Spleen (tissue), 11 donors: ENCODE data around the gene CCM2L. TPM values are rescaled to one million over a fixed set of nuclear protein-coding genes. Genes with fewer than 3 reads are reported as not detected.

Source experiments
- DNase-seq: peaks from one replicate; pipeline ENCODE4 v3.0.0-alpha.2; 2020
- H3K27ac ChIP-seq, 8 donors: fragments of 200-600 bp; sonication (generic) in 7 of 8; 1 replicate in 4 of 8; 2 replicates in 4 of 8; pipeline versions ENCODE4 v1.5.0 to v1.8.0; 2016 to 2021; ENCODE audit warnings: inconsistent platforms in 4 of 8, mild to moderate bottlenecking in 4 of 8, moderate library complexity in 1 of 8
- H3K27me3 ChIP-seq, 7 donors: fragments of 200-600 bp; sonication (generic) in 6 of 7; replicated peaks in 1 of 7; 1 replicate in 4 of 7; 2 replicates in 3 of 7; pipeline versions ENCODE4 v1.5.0 to v1.8.0; 2016 to 2021; ENCODE audit warnings: inconsistent platforms in 3 of 7, mild to moderate bottlenecking in 1 of 7
- H3K36me3 ChIP-seq, 6 donors: fragments of 200-600 bp; sonication (generic) in 5 of 6; 1 replicate in 4 of 6; 2 replicates in 2 of 6; pipeline versions ENCODE4 v1.5.0 to v1.8.0; 2016 to 2021; ENCODE audit warnings: inconsistent platforms in 2 of 6
- H3K4me1 ChIP-seq, 6 donors: fragments of 200-600 bp; sonication (generic) in 5 of 6; 1 replicate in 3 of 6; 2 replicates in 3 of 6; pipeline versions ENCODE4 v1.5.0 to v1.8.0; 2016 to 2021; ENCODE audit warnings: inconsistent platforms in 3 of 6
- H3K4me3 ChIP-seq, 8 donors: fragments of 200-600 bp; sonication (generic) in 7 of 8; 1 replicate in 4 of 8; 2 replicates in 4 of 8; pipeline versions ENCODE4 v1.5.0 to v1.8.0; 2016 to 2021; ENCODE audit warnings: inconsistent platforms in 4 of 8, mild to moderate bottlenecking in 4 of 8, moderate library complexity in 2 of 8
- H3K9me3 ChIP-seq, 8 donors: fragments of 200-600 bp; sonication (generic) in 7 of 8; 1 replicate in 4 of 8; 2 replicates in 4 of 8; pipeline versions ENCODE4 v1.5.0 to v1.8.0; 2016 to 2021; ENCODE audit warnings: inconsistent platforms in 4 of 8
- POLR2A ChIP-seq, 3 donors: fragments of 450-650 bp; IDR thresholded peaks; one replicate each; pipeline ENCODE4 v1.5.1; 2017; ENCODE audit warnings: antibody characterized with exemption in 3 of 3, mild to moderate bottlenecking in 1 of 3
- POLR2AphosphoS5 ChIP-seq, 3 donors: sonication (generic); formaldehyde crosslinking; IDR thresholded peaks; one replicate each; pipeline ENCODE4 v1.5.1; 2017; ENCODE audit warnings: antibody characterized with exemption in 3 of 3
- WGBS, 5 donors: extraction: QIAGEN DNeasy Blood & Tissue Kit in 3 of 5; methylation state at CpG; one replicate each; pipeline versions ENCODE4 v1.1.5 to v1.1.7; 2013 to 2018; 5-methylcytosine and 5-hydroxymethylcytosine counted together
- intact Hi-C: fragments of 100-400 bp; cut with DNase I; formaldehyde crosslinking; loops from one replicate; pipeline ENCODE4 v1.15.0; 2023; ENCODE audit warnings: low total_unique reads
- polyA plus RNA-seq, 3 donors: library from polyadenylated mRNA; stranded (reverse); fragments of 200-250 nt; gene quantifications; one replicate each; pipeline ENCODE4 v1.2.1, GENCODE V29; 2013
- total RNA-seq, 7 donors: library from RNA; depleted of rRNA in 3 of 7; stranded (reverse); fragments of >200 nt in 3 of 7; fragmentation: NEBNext Ultra II Directional in 4 of 7; extraction: Animal tissue kit (Norgen Biotek cat#: 25700) in 4 of 7; gene quantifications; one replicate each; pipeline versions ENCODE4 v1.1.0 to v1.2.1, GENCODE V29; 2016 to 2021
- TF ChIP-seq, protein P1 (sequence below), 11 experiments: fragments of 200-600 bp in 7 of 11; fragments of 450-650 bp in 4 of 11; sonication (generic) in 4 of 11; IDR thresholded peaks in 8 of 11; conservative IDR thresholded peaks in 3 of 11; 1 replicate in 7 of 11; 2 replicates in 4 of 11; pipeline versions ENCODE4 v1.4.0 to v1.8.0; 2016 to 2021; ENCODE audit warnings: antibody characterized with exemption in 11 of 11, inconsistent platforms in 4 of 11, mild to moderate bottlenecking in 1 of 11
- donor health status: healthy with polysubstance abuse.
- donor health status: DM: no; HTN: no; CAD: no; lungs with moderate emphysema.
- donor health status: DM: no; HTN: no; CAD: no.
- donor health status: Bipolar disorder and iron deficiency.
- donor health status: healthy.
- donor health status: DM: no; HTN: no; CAD: no.
- donor health status: DM: yes; HTN: yes; CAD: no.

Gene CCM2L
- total and polyA plus RNA-seq, 10 donors: 27.6 to 186 (median 135) TPM

DNA sequence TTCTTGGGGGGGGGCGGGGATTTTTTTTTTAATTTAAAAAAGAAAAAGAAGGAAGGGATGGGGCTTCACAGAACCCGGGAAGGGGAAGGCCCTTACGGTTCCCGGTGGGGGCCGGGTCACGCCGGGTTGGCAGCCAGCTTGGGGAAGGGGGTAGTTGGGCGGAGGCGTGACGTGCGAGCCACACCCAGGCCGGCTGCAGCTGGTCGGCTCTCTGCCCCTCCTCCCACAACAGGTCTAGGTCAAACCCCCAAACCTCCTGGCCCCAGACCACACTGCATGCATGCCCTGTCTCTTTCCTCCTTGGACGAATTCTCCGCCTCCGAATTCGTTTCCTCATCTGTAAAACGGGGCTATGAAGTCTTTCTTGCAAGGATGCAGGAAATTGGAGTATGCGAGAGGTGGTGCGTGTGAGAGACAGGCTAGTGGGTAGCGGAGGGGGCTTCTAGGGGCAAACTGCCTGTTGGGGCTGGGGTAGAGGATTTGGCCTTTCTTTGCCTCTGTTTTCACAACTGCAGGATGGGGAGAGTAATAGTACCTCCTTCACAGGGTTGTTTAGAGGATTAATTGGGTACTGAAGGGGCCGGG is 42.6 kb downstream of the CCM2L start:
- Histone ChIP-seq H3K27me3 (peaks cover 5 to 50% (median 21%) of the 10 kb centered on the region in 7 donors), H3K36me3 (peaks cover 0 to 17% (median 0%) of the 10 kb centered on the region in 6 donors), H3K4me1 (peaks cover 10 to 78% (median 30%) of the 10 kb centered on the region in 6 donors), H3K27ac (peak overlapping the region; percentile 57 to 99 (median 94)), H3K9me3 (no peaks in the 10 kb centered on the region), H3K4me3 (peak overlapping the region; percentile 33 to 78 (median 50))
- 9 to 15% (median 13%) methylated on average over 21 to 22 of the region's 22 CpGs for WGBS, 5 donors
- intact Hi-C loops: no loop called here
- TF ChIP-seq POLR2A (IDR thresholded peaks at IDR 0.05): peak in 2 of 3 donors; percentile 14 to 46
- peak; percentile 73 to 89 (median 77) for TF ChIP-seq POLR2AphosphoS5 (IDR thresholded peaks at IDR 0.05)
- TF ChIP-seq, protein P1, sequence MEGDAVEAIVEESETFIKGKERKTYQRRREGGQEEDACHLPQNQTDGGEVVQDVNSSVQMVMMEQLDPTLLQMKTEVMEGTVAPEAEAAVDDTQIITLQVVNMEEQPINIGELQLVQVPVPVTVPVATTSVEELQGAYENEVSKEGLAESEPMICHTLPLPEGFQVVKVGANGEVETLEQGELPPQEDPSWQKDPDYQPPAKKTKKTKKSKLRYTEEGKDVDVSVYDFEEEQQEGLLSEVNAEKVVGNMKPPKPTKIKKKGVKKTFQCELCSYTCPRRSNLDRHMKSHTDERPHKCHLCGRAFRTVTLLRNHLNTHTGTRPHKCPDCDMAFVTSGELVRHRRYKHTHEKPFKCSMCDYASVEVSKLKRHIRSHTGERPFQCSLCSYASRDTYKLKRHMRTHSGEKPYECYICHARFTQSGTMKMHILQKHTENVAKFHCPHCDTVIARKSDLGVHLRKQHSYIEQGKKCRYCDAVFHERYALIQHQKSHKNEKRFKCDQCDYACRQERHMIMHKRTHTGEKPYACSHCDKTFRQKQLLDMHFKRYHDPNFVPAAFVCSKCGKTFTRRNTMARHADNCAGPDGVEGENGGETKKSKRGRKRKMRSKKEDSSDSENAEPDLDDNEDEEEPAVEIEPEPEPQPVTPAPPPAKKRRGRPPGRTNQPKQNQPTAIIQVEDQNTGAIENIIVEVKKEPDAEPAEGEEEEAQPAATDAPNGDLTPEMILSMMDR (IDR thresholded peaks at IDR 0.05 in 8 of 11, conservative IDR thresholded peaks at IDR 0.05 in 3 of 11): no peak
- peak; percentile 96 for DNase-seq

DNA sequence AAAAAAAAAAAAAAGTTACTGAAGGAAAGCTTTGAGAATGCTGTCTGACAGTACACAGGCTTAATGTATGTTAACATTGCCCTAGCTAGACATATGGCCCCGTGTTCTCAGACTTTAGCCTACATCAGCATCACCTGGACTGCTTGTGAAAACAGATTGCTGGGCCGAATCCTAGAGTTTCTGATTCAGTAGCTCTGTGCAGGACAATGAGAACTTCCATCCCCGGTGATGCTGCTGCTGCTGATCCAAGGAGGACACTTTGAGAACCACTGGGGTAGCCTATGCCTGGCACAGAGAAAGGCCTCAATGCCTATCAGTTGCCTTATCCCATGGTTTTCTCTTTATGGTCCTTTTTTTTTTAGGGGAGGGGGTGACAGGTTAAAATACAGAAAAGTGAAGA is 43.4 kb downstream of the CCM2L start:
- H3K27ac ChIP-seq: peak overlapping the region; percentile 3 to 99 (median 94)
- no peaks in the 10 kb centered on the region for H3K9me3 ChIP-seq

GRCh38 chr20:32056708-32057483 is 46.7 kb downstream of the CCM2L start:
- Histone ChIP-seq H3K4me1 (peaks cover 9 to 88% (median 22%) of the 10 kb centered on the region in 6 donors), H3K4me3 (no peak overlapping the region), H3K27ac (peak overlapping the region in 7 of 8 donors; percentile 2 to 98 (median 67)), H3K9me3 (no peaks in the 10 kb centered on the region), H3K36me3 (peaks cover 0 to 34% (median 0%) of the 10 kb centered on the region in 6 donors), H3K27me3 (peaks cover 5 to 37% (median 20%) of the 10 kb centered on the region in 7 donors)
- 66 to 80% (median 76%) methylated on average over 10 of the region's 10 CpGs for WGBS, 5 donors
- no peak for DNase-seq
- no peak for TF ChIP-seq POLR2A (IDR thresholded peaks at IDR 0.05)
- TF ChIP-seq, protein P1 (IDR thresholded peaks at IDR 0.05 in 8 of 11, conservative IDR thresholded peaks at IDR 0.05 in 3 of 11): no peak
- TF ChIP-seq POLR2AphosphoS5 (IDR thresholded peaks at IDR 0.05): no peak
- intact Hi-C loops: no loop called here

More for the DNA sequence above, 43.4 kb downstream of the CCM2L start:
- H3K4me1 ChIP-seq: peaks cover 10 to 83% (median 32%) of the 10 kb centered on the region in 6 donors
- WGBS, 5 donors: 75 to 86% (median 82%) methylated on average over 3 of the region's 3 CpGs
- intact Hi-C loops: no loop called here
- H3K27me3 ChIP-seq: peaks cover 5 to 58% (median 21%) of the 10 kb centered on the region in 7 donors
- H3K36me3 ChIP-seq: peaks cover 0 to 22% (median 0%) of the 10 kb centered on the region in 6 donors
- TF ChIP-seq, protein P1 (IDR thresholded peaks at IDR 0.05 in 8 of 11, conservative IDR thresholded peaks at IDR 0.05 in 3 of 11): no peak
- TF ChIP-seq POLR2AphosphoS5 (IDR thresholded peaks at IDR 0.05) (no peak), POLR2A (IDR thresholded peaks at IDR 0.05) (no peak)
- DNase-seq: no peak
- peak overlapping the region in 6 of 8 donors; percentile 46 to 78 (median 52) for H3K4me3 ChIP-seq
